ENCODE data around the gene LSM12.
"Not testable (repeated sequence)": the region's sequence is repeated elsewhere in the genome, so short reads cannot be mapped to it uniquely, and the experiment has no call there.

LSM12 gene

GRCh38 chr17:44044071-44044470, 22.4 kb downstream of the LSM12 start:
- peak; percentile 41 for DNase-seq (ENCODE audit: low read depth)

- DNase-seq (ENCODE audit: low read depth) = no peak
Measured at GRCh38 chr17:44043272-44043696, 23.2 kb downstream of the LSM12 start.

GRCh38 chr17:44039829-44040635, 26.4 kb downstream of the LSM12 start:
- DNase-seq (ENCODE audit: low read depth) = no peak

- no peak for DNase-seq (ENCODE audit: low read depth)
Measured at GRCh38 chr17:44038604-44039011, 27.9 kb downstream of the LSM12 start.

- no peak for DNase-seq (ENCODE audit: low read depth)
Measured at GRCh38 chr17:44037471-44037870, 29.0 kb downstream of the LSM12 start.

- DNase-seq (ENCODE audit: low read depth) = not testable (repeated sequence)
Measured at GRCh38 chr17:44034688-44035087, 31.8 kb downstream of the LSM12 start.

- DNase-seq (ENCODE audit: low read depth) = no peak
Measured at GRCh38 chr17:44033861-44034408, 32.5 kb downstream of the LSM12 start.

GRCh38 chr17:44030482-44030881, 36.0 kb downstream of the LSM12 start:
- no peak for DNase-seq (ENCODE audit: low read depth)

GRCh38 chr17:44029736-44030135, 36.7 kb downstream of the LSM12 start:
- DNase-seq (ENCODE audit: low read depth) = no peak

GRCh38 chr17:44024853-44025252, 41.6 kb downstream of the LSM12 start:
- no peak for DNase-seq (ENCODE audit: low read depth)

GRCh38 chr17:44024271-44024663, 42.2 kb downstream of the LSM12 start:
- no peak for DNase-seq (ENCODE audit: low read depth)

GRCh38 chr17:44023545-44024270, 42.8 kb downstream of the LSM12 start:
- no peak for DNase-seq (ENCODE audit: low read depth)

GRCh38 chr17:44022246-44022645, 44.2 kb downstream of the LSM12 start:
- no peak for DNase-seq (ENCODE audit: low read depth)

- DNase-seq (ENCODE audit: low read depth) = not testable (repeated sequence)
Measured at GRCh38 chr17:44021227-44021626, 45.2 kb downstream of the LSM12 start.

GRCh38 chr17:44014437-44015172, 51.9 kb downstream of the LSM12 start, which contains the start of gene TMEM101:
TMEM101 (minus strand) TSS chr17:44014963; CDS start chr17:44014952, 11 bp downstream.
- DNase-seq (ENCODE audit: low read depth) = peak; percentile 98

GRCh38 chr17:44014133-44014436, 52.4 kb downstream of the LSM12 start:
- DNase-seq (ENCODE audit: low read depth) = no peak

GRCh38 chr17:44012874-44013273, 53.6 kb downstream of the LSM12 start:
- no peak for DNase-seq (ENCODE audit: low read depth)

GRCh38 chr17:44012391-44012790, 54.1 kb downstream of the LSM12 start:
- no peak for DNase-seq (ENCODE audit: low read depth)

- DNase-seq (ENCODE audit: low read depth) = no peak
Measured at GRCh38 chr17:44011876-44012275, 54.6 kb downstream of the LSM12 start.

GRCh38 chr17:44010966-44011647, 55.4 kb downstream of the LSM12 start:
- no peak for DNase-seq (ENCODE audit: low read depth)

- no peak for DNase-seq (ENCODE audit: low read depth)
Measured at GRCh38 chr17:44008205-44008909, 58.1 kb downstream of the LSM12 start.

Data from ELR (cell line).